HEK293T (cell line): Measurements from ENCODE around the gene NPHP4.

ENCODE experiments used
- BHLHE40 ChIP-seq: fragments of 450-650 bp; IDR thresholded peaks from 2 replicates; pipeline ENCODE4 v1.6.1; 2016; ENCODE audit warnings: mild to moderate bottlenecking, moderate library complexity, borderline replicate concordance
- CTBP1 ChIP-seq: fragments of 450-650 bp; IDR thresholded peaks from 2 replicates; pipeline ENCODE4 v1.6.1; 2016; ENCODE audit warnings: borderline replicate concordance
- ELF4 ChIP-seq: fragments of 450-650 bp; IDR thresholded peaks from 2 replicates; pipeline ENCODE4 v1.6.1; 2017; ENCODE audit warnings: antibody characterized with exemption
- FOXA1 ChIP-seq: fragments of 450-650 bp; IDR thresholded peaks from 2 replicates; pipeline ENCODE4 v1.6.1; 2016; ENCODE audit warnings: mild to moderate bottlenecking
- FOXK2 ChIP-seq: fragments of 450-650 bp; IDR thresholded peaks from 2 replicates; pipeline ENCODE4 v1.6.1; 2016; ENCODE audit warnings: mild to moderate bottlenecking
- FOXM1 ChIP-seq: fragments of 450-650 bp; IDR thresholded peaks from 2 replicates; pipeline ENCODE4 v1.6.1; 2017; ENCODE audit warnings: mild to moderate bottlenecking, borderline replicate concordance
- HDGF ChIP-seq: fragments of 450-650 bp; IDR thresholded peaks from 2 replicates; pipeline ENCODE4 v1.6.1; 2017; ENCODE audit warnings: antibody characterized with exemption, borderline replicate concordance
- LEF1 ChIP-seq: fragments of 450-650 bp; IDR thresholded peaks from 2 replicates; pipeline ENCODE4 v1.6.1; 2017; ENCODE audit warnings: mild to moderate bottlenecking, borderline replicate concordance
- NFRKB ChIP-seq: fragments of 450-650 bp; IDR thresholded peaks from 2 replicates; pipeline ENCODE4 v1.6.1; 2016; ENCODE audit warnings: mild to moderate bottlenecking, moderate library complexity
- PKNOX1 ChIP-seq: fragments of 450-650 bp; IDR thresholded peaks from 2 replicates; pipeline ENCODE4 v1.6.1; 2016
- SP1 ChIP-seq: fragments of 450-650 bp; IDR thresholded peaks from 2 replicates; pipeline ENCODE4 v1.6.1; 2017
- SUZ12 ChIP-seq: fragments of 450-650 bp; IDR thresholded peaks from 2 replicates; pipeline ENCODE4 v1.6.1; 2016; ENCODE audit warnings: mild to moderate bottlenecking
- TARDBP ChIP-seq: fragments of 450-650 bp; IDR thresholded peaks from 2 replicates; pipeline ENCODE4 v1.6.1; 2016

- no peak for TF ChIP-seq BHLHE40
- TF ChIP-seq CTBP1, result no peak
- no peak for TF ChIP-seq PKNOX1
- TF ChIP-seq FOXK2, result no peak
- TF ChIP-seq FOXA1, result no peak
- TF ChIP-seq SP1, result no peak
- TF ChIP-seq TARDBP, result no peak
- TF ChIP-seq LEF1, result no peak
- TF ChIP-seq FOXM1, result no peak
- TF ChIP-seq HDGF, result no peak
- no peak for TF ChIP-seq NFRKB
- TF ChIP-seq ELF4, result no peak
- no peak for TF ChIP-seq SUZ12
Observed at GRCh38 chr1:6038603-6039002, 46.4 kb upstream of the NPHP4 start.
